Measurements from ENCODE around the gene LINGO1.

The LINGO1 gene

DNA sequence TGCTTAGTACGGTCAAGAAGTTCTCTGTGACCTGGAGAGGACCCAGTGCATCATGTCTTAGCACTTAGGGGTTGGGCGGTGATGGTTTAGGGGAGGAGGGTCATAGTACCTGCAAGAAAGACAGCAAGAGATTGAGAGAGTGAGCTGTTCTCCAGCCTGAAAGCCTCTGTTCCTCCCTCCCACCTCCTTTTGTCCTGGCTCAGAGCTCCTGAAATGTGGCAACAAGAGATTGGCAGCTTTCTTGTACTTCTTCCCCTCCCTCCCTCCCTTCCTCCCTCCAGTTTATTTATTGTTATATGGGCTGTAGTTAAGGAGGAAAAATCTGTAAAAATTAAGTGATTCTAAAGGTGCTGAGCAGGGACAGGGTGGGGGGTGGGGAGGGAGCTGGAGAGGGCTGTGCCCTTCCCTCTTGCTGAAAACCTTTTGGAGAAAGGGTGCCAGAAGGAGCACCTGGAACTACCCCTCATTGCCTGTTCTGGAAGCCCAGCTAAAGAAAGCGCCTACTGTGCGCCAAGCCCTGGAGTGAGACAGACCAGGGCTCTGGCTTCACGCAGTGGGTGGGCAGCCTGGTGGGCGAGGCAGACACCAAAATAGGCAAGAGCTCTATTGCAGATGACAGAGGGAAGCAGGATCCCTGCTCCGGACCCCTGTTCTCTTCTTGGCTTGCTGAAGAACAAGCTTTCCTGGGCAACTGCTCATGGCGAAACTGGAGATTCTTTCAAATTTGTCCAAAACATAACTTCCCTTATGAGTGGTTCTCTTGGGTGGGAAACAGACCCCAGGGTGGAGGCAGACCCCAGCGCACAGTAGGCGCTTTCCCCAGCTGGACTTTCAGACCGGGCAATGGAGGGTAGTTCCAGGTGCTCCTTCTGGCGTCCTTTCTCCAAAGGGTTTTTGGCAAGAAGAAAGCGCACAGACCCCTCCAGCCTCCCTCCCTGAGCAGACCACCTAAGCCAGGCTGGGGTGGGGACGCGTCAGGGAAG lies 35.6 kb downstream of the LINGO1 start:
- DNase-seq (ENCODE audit: low read depth) = no peak

DNA sequence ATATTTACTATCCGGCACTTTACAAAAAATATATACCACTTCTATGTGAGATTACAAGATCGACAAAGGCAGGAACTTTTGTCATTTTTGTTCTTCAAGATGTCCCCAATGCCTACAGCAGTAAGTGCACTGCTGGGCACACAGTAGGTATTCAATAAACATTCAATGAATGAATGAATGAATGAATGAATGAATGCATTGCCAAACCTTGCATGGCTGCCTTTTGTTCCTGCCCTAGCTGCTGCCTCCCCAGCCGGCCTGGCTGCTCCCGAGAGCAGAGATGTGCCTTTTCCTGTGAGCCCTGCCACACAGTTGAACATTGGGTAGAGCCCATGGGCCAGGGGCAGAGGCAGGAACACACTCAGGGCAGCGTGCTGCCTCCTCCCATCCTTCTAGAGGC lies 37.5 kb downstream of the LINGO1 start:
- no peak for DNase-seq (ENCODE audit: low read depth)

DNA sequence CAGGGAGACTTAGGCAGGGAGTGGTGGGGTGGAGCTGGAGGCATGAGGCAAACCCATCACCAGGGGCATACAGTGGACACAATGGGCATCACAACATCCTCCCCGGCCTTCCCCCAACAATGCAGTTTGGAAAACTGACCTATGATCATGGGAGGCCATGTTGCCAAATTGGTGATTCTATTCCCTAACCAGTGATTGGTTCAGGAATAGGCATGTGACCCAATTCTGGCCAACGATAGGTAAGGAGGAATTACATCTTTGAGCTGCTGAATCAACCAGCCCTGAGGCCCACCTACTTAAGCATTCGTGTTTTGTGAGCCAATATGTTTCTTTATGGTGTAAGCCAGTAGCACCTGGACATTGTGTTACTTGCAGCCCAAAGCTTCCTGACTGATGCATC lies 40.0 kb downstream of the LINGO1 start:
- DNase-seq (ENCODE audit: low read depth) = no peak

DNA sequence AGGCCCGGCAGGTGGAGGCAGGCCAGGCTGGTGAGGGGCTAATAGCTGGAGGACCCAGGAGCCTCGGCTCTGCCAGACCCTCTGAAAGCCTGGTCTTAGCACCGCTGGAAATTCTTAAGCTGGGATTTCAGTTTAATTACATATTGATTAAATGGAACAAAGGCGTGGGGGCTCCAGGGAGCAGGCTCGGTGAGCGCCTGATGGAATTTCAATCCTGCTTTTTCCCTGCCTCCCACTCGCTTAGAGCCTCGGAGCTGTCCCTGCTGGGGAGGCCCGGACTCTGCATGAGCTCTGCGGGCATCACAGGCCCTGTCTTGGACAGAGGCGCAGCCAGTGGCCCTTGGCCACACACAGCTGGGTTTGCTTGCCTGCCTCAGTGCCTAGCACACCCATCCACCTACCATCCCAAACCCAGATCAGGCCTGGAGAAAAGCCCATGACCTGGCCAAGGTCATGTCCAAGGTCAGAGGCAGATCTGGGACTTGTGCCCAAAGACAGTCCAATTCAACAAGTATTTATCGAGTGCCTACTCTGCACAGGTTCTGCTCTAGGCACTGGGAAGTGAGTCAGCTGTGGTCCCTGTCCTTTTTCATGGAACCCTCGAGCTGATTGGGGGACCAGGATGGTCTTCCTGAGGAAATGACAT lies 40.6 kb downstream of the LINGO1 start:
- DNase-seq (ENCODE audit: low read depth) = no peak

DNA sequence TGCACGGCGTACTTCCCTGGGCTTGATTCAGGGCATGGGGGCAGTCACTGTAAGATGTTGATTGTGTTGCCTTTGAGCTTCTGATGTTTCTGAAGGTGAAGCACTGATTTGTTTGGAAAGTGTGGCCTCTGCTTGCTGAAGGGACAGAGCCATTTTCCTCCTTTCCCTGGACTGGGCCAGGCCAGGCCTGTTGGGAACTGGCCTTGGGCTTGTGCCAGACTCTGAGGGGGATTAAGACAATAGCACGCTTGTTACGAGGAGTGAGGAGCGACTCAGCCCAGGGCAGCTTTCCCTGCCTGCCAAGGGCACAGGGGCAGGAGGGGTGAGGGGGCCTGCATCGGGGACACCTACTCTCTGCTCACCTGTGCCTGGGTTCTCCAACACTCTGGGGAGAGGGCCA lies 42.9 kb downstream of the LINGO1 start:
- DNase-seq (ENCODE audit: low read depth) = no peak

DNA sequence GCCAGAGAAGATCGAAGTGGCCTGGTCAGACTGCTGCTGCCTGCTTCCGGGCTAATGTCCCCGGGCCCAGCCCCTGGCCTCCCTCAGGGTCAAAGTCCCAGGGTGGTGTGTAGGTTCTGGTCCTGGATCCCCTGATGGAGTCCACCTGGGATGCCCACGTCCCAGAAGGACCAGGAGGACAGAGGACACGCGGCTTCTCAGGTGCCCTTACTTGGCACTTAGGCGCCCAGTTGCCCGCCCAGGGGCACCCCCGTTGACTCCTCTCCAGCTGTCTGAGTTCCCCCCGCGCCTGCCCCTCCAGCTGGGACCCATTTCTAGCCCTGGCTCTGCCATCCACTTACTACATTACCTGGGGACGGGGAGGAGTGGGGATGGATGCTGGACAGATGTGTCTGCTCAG lies 44.6 kb downstream of the LINGO1 start:
- no peak for DNase-seq (ENCODE audit: low read depth)

DNA sequence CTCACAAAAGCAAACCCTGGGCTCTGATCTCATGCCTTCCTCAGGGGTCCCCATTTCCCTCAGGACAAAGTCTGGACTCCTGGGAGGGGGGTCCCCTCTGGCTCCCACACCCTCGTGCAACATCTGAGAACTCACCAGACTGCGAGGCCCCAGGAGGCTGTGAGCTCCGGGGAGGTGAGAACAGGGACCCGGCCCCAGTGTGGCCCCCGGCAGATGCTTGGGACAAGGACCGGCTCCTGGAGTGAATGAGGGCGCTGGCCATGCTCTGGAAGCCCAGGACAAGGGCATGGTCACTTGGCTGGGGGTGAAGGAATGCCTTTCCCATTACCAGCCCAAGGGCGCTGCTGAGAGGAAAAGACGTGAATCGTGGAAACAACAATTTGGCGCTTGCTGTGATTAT lies 48.0 kb downstream of the LINGO1 start:
- no peak for DNase-seq (ENCODE audit: low read depth)

DNA sequence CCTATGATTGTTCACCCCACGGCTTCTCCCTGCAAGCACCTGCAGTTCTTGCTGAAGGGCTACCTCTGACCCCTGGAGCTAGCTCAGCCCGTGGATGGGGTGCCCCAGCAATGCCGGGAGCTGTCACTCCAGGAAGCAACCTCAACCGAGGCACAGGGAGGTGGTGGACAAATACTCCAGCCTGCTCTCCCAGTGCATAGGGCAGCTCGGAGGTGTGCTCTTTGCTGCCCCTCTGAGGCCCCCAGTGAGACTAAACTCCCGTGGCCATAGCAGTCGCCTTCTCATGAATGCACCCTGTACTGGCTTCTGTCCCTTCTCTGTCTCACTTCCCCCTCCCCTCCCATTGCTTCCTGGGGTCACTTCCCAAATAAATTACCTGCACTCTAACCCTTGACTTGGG lies 48.5 kb downstream of the LINGO1 start:
- no peak for DNase-seq (ENCODE audit: low read depth)

DNA sequence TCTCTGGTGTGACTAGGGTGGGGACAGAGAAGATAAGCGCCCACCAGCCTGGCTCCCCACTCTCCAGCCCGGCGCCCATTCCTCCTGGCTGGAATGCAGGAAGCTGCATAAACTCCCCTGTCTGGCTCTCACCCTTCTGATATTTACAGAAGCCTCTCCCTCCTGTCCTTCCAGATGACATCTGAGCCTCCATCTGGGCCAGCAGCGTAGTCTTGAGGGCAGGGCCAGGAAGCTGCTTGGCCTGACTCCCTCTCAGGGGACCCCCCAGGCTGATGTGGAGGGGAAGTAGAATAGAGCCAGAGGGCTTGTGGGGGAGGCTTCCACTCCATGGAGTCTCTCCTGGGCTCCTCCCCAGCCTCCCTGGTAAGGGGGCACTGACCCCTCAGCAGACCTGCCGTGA lies 49.9 kb downstream of the LINGO1 start:
- no peak for DNase-seq (ENCODE audit: low read depth)

DNA sequence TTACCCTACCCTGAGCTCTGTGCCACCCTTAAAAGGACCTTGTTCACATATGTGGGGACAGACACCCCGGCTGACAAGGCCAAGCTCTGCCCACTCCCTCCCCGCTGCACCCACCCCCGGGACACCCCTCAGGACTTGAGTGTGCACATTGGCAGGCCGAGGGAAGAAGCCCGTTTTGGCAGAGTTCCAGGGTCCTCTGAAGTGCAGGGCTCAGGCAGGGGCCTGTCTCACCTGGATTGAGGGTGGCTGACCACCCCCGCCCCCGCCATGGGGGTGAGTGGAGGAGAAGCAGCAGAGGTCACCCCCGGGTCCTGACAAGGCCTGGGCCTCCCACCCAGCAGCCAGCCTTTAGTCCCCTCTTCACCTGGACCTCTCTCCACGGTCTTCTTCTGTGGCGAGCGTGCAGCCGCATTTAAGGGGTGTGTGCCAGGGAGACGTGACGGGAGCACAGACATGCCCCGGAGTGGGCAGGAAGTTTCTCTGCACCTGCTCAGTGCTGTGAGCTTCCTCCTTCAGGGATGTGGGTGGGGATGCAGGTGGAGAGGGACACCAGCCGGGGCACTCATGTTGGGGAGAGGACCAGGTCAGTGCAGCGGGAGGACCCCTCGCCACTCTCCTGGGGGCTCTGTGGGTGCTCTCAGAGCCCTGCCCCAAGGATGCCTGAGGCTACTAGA lies 50.7 kb downstream of the LINGO1 start:
- DNase-seq (ENCODE audit: low read depth) = no peak

DNA sequence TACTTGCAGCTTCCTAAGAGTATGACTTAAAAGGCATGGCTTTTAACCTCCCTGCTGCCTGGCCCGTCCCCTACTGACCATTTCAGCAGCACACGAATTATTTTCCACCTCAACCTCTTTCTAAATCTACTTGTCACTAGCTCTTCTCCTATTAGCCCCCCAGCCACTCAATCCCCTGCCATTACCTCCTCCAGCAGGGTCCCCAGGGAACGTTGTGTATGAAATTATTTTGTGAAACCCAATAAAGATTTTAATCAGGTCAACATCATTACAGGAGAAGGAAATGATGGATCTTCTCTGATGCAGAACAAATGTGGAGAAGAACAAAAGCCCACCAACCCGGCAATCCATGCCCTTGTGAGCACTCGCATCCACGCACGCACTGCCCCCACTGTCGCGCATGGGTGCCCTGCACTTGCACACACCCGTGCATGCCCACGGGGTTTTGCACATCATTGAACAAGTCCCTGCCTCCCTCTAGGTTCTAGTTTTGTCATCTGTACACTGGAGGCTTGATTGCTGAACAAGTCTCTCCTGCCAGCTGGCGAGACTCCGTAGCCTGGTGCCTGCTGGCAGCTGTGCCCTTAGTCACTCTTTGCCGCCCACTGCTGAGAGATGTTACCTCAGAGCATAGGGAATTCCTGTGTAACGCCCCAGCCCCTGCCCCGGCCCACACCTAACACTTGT lies 51.6 kb downstream of the LINGO1 start:
- no peak for DNase-seq (ENCODE audit: low read depth)

DNA sequence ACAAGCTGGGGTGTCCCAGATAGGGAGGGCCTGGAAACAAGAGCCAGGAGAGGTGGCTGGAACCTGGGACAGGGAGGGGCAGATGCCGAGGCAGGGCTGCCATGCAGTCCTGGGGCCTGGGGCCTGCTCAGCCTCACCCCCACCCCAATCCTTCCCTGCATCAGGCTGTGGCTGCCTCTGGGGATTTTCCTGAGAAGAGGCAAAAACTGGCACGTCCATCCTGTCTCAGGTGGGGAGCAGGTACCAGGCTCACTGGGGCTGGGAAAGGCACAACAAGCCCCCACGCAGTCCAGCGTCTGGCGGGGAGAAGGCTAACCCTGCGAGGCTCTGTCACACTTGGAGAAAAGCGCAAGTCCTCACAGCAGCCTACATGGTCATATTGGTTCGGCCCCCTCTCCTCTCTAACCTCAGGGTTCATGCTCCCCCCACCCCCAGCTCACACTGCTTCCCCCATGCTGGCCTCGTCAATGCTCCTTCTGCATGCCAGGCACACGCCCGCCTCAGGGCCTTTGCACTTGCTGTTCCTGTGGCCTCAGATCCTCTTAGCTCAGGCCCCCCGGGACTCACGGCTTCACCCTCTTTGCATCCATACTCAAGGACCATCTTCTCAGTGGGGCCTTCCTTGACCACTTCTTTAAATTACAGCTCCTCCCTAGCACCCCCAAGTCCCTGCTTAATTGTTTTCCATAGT lies 53.1 kb downstream of the LINGO1 start:
- no peak for DNase-seq (ENCODE audit: low read depth)

DNA sequence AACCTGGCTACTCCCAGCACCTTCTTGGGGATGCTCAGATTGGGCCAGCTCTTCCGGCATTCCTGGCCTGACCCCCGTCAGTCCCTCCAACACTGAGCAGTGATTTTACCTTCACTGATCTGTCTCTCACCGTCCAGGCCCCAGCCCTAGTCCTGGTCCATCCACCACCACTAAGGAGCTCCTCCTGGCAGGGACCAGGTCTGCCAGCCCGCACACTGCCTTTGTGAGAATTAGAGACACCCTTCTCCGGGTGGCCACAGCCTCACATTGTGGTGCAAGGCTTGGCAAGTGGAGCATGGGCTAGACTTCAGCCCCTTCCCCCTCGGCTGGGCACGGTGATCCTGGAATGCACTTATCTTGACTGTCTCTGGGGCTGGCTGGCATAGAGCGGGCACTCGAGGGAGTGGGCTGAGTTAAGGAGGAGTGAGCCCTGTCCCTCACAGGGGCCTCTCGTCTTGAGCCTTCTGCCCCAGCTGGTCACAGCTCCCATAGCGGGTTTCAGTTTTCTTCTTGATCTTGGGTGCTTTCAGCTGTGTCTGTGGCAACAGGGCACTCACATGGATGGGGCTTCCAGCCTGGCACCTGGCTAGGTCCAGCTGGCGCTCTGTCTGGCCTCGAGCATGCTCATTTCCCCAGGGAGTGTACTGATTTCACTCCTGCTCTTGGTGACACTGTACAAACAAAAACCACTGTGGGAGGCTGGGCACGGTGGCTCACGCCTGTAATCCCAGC lies 53.9 kb downstream of the LINGO1 start:
- no peak for DNase-seq (ENCODE audit: low read depth)

DNA sequence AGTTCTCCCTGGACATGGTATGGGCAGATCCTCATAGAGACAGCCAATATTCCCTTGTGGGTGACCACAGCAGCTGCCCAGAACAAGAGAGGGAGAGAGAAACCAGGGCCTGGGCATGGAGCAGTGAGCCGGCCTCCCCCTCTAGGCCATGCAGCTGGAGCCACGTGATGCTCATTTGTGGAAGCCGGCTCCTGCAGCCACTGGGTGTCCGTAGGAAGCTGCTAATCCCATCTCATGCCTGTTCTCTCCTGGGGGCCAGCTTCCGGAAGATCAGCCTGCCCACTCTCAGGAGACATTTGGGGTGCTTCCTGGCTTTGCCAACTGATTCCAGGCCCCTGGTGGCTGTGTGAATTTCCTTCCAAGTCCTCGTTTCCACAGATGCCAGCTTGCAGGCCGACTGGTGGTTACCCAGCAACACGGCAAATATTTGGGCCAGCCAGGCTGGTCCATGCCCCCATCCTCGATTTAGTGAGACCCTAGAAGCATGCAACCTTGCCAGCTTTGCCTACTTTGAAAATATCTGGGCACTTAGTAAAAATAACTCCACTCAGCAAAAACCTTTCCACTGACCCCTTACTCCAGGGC lies 55.3 kb downstream of the LINGO1 start:
- DNase-seq (ENCODE audit: low read depth) = no peak

DNA sequence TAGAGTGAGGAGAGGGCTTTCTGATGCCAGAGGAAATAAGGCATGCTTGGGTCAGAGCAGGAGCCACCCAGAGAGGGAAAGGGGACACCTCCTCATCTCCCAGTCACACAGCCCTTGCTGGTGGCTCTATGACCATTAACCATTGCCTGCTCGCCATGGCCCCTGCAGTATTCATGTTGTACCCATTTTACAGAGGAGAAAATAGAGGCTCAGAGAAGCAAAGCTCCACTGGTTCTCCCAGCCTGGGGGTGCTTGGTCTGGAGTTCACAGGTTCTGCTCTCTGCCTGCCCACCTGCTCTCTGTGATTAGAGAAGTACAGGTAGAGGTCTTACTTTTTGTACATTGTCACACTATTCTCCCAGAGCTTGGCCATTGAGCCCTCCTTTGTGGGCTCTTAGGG lies 56.2 kb downstream of the LINGO1 start:
- no peak for DNase-seq (ENCODE audit: low read depth)

DNA sequence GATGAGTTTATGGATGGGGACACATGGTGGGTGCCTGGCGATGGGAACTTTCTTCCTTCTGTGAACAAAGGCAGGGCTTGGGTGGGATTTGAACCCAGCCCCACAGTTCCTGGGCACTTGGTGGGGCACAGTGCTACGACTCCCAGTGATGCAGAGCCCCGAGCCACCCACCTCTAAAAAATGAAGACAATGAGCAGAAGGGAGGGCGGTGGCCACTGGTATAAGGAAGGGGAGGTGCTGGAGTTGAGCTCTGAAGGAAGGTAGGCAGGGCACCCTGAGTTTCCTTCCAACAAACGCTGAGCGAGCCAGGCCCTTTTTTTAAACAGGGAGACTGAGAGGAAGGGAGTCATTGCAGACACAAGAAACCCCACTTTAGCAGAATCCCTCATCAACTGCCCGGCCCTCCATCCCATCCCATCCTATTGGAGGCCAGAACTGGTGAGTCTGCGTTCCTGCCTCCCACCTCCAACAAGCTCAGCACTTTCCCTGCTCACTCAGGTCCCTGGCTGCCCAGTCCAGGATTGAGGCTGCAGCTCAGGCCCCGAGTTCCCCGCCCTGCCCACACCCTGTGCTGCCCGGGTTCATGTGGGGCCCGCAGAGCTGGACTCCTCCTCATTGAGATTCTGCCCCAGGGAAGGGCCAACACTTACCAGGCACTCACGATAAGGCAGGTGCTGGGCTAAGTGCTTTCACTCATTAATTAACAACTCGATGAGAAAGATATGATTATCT lies 57.3 kb downstream of the LINGO1 start:
- DNase-seq (ENCODE audit: low read depth) = no peak

DNA sequence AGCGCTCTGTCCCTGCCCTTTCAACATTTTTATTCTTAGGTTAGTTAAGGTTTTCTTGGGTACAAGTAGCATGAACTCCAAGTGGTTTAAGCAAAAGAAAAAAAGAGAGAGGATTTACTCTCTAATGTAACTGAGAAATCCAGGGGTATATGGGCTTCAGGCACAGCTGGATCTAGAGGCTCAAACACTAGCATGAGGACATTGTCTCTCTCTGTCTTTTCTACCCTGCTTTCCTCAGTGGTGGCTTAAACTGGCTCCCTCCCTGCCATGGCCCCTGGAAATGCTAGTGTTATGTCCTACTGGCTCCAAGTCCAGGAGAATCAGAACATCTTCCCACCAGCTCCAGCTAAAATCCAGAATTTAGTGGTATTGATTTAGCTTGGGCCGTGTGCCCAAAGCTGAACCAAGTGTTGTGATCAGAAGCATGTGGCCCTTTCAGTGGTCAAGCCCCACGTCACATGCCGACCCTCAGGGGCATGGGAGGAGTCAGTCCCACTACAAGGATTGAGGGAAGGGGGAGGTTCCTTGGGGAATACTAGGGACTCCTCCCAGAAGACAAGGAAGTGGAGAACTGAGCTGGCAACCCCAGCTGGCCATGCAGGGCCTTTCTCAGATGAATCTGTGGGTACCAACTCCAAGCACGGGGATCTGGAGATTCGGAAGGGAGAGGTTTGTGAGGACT lies 58.0 kb downstream of the LINGO1 start:
- DNase-seq (ENCODE audit: low read depth) = no peak

DNA sequence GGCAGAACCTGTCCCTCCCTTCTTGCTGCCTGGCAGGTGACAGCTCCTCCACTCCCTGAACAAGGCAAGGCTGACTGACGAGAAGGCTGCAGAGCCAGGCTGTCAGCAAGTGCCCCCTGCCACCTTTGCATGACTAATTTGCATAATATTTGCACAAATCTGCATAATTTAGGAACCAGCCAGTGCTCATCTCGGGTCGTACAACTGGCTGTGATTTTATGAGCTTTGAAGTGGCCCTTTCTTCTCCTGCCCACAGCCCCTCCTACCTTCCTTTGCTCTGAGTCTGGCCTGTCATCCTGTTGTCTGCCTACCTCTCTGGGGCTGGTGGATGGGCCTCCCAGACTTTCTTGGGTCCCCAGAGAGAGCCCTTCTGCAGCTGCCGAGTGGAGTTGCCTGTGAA lies 58.9 kb downstream of the LINGO1 start:
- DNase-seq (ENCODE audit: low read depth) = no peak

DNA sequence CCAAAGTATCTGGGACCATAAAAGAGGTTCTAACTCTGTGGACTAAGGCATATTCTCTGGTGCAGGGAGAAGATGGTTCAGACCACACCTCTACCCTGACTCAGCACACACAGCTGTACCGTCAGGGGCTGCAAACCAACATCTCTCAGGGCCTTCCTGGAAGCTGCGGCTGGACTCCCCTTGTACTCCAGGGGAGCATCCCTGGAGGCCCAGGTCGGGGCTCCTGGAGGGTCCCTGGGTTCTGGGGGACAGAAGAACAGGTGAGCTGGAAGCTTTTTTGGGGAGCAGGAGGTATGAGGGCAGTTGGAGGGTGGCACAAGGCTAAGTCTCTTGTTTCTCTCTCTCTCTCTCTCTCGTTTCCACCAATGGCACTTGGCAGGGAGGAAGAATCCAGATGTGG lies 60.5 kb downstream of the LINGO1 start:
- no peak for DNase-seq (ENCODE audit: low read depth)
